Measurements from ENCODE around the gene CLEC18A.

GRCh38 chr16:69909760-69910159 lies 41.4 kb upstream of the CLEC18A start:
- TF ChIP-seq CTCF (IDR thresholded peaks at IDR 0.05) (no peak), ZFX (IDR thresholded peaks at IDR 0.05; ENCODE audit: borderline replicate concordance) (no peak)
